Lung (tissue), 12 donors: ENCODE results near the gene NDFIP2. TPM values are rescaled to one million over a fixed set of nuclear protein-coding genes. Genes with fewer than 3 reads are reported as not detected.

ENCODE experiments used
- ATAC-seq: fragments of 200-7000 bp; cut with Tn5 transposase; one replicate; pipeline ENCODE4 v1.9.1; 2020; ENCODE audit warnings: moderate number of reproducible peaks; ENCODE audit not compliant: insufficient read depth, low FRiP score
- DNase-seq, 3 donors: peaks; one replicate each; pipeline ENCODE4 v3.0.0-alpha.2; 2013 to 2017
- H3K27ac ChIP-seq, 2 donors: one replicate each; pipeline ENCODE4 v1.5.1; 2013; ENCODE audit warnings: mild to moderate bottlenecking in 2 of 2, moderate library complexity in 2 of 2, control low read depth in 1 of 2, inconsistent platforms in 1 of 2, low read depth in 1 of 2, low read length in 1 of 2
- H3K27me3 ChIP-seq, 3 donors: one replicate each; pipeline ENCODE4 v1.5.1; 2013; ENCODE audit warnings: low read length in 2 of 3; ENCODE audit not compliant: control insufficient read depth in 3 of 3, insufficient read depth in 3 of 3
- H3K36me3 ChIP-seq, 4 donors: one replicate each; pipeline ENCODE4 v1.5.1; 2013; ENCODE audit warnings: low read length in 4 of 4, mild to moderate bottlenecking in 1 of 4, moderate library complexity in 1 of 4; ENCODE audit not compliant: control insufficient read depth in 4 of 4, insufficient read depth in 4 of 4
- H3K4me1 ChIP-seq, 5 donors: one replicate each; pipeline ENCODE4 v1.5.1; 2013; ENCODE audit warnings: low read length in 5 of 5, mild to moderate bottlenecking in 2 of 5, moderate library complexity in 1 of 5; ENCODE audit not compliant: control insufficient read depth in 5 of 5, insufficient read depth in 5 of 5
- H3K4me3 ChIP-seq: one replicate; pipeline ENCODE4 v1.5.1; 2013; ENCODE audit warnings: mild to moderate bottlenecking, control low read depth, moderate library complexity
- H3K9ac ChIP-seq, 2 donors: one replicate each; pipeline ENCODE4 v1.5.1; 2013; ENCODE audit warnings: low read length in 2 of 2, control low read depth in 1 of 2; ENCODE audit not compliant: insufficient read depth in 1 of 2
- H3K9me3 ChIP-seq, 4 donors: one replicate each; pipeline ENCODE4 v1.5.1; 2013; ENCODE audit warnings: low read length in 3 of 4, mild to moderate bottlenecking in 1 of 4, moderate library complexity in 1 of 4; ENCODE audit not compliant: control insufficient read depth in 4 of 4, insufficient read depth in 3 of 4
- CTCF ChIP-seq: IDR thresholded peaks from 2 replicates; pipeline ENCODE4 v1.5.1; 2012; ENCODE audit warnings: mild to moderate bottlenecking; ENCODE audit errors: control extremely low read depth, extremely low read depth
- WGBS, 2 donors: extraction: QIAGEN DNeasy Blood & Tissue Kit; methylation state at CpG; one replicate each; pipeline ENCODE4 v1.1.7; 2013; 5-methylcytosine and 5-hydroxymethylcytosine counted together
- polyA plus RNA-seq, 2 donors: library from polyadenylated mRNA; stranded (reverse); fragments of 200-250 nt; gene quantifications; one replicate each; pipeline ENCODE4 v1.2.1, GENCODE V29; 2013
- total RNA-seq, 2 donors: library from RNA; depleted of rRNA in 1 of 2; stranded (reverse); fragments of >200 nt in 1 of 2; gene quantifications; one replicate each; pipeline ENCODE4 v1.2.1, GENCODE V29; 2014 to 2021
- donor health status: control.
- donor health status: control.
- donor health status: Bipolar disorder and iron deficiency.
- donor health status: healthy.
- donor health status: DM: yes; HTN: yes; CAD: no.

Gene NDFIP2
- total and polyA plus RNA-seq, 4 donors: 14.0 to 38.4 (median 23.2) TPM

GRCh38 chr13:79455331-79455730 lies 25.6 kb upstream of the NDFIP2 start:
- Histone ChIP-seq H3K4me1 (no peaks in the 10 kb centered on the region), H3K4me3 (no peak overlapping the region), H3K9me3 (no peaks in the 10 kb centered on the region), H3K27me3 (no peaks in the 10 kb centered on the region), H3K27ac (no peak overlapping the region), H3K36me3 (no peaks in the 10 kb centered on the region), H3K9ac (no peak overlapping the region)
- DNase-seq: no peak
- WGBS, 2 donors: 97% methylated on average over 7 of the region's 7 CpGs
- ATAC-seq: no peak
- TF ChIP-seq CTCF: no peak

GRCh38 chr13:79456051-79456450 lies 24.9 kb upstream of the NDFIP2 start:
- H3K36me3 ChIP-seq: no peaks in the 10 kb centered on the region
- H3K27me3 ChIP-seq: no peaks in the 10 kb centered on the region
- no peak for TF ChIP-seq CTCF
- no peak overlapping the region for H3K27ac ChIP-seq
- H3K4me3 ChIP-seq: no peak overlapping the region
- no peaks in the 10 kb centered on the region for H3K4me1 ChIP-seq
- no peak for ATAC-seq
- H3K9me3 ChIP-seq: no peaks in the 10 kb centered on the region
- no peak for DNase-seq
- WGBS, 2 donors: 90 to 91% methylated on average over 1 of the region's 1 CpG
- no peak overlapping the region for H3K9ac ChIP-seq

GRCh38 chr13:79456656-79457365 lies 24.1 kb upstream of the NDFIP2 start:
- TF ChIP-seq CTCF: no peak
- no peak overlapping the region for H3K9ac ChIP-seq
- no peaks in the 10 kb centered on the region for H3K36me3 ChIP-seq
- no peaks in the 10 kb centered on the region for H3K9me3 ChIP-seq
- H3K27ac ChIP-seq: no peak overlapping the region
- H3K4me3 ChIP-seq: no peak overlapping the region
- H3K4me1 ChIP-seq: no peaks in the 10 kb centered on the region
- 92 to 100% methylated on average over 1 of the region's 1 CpG for WGBS, 2 donors
- no peak for DNase-seq
- H3K27me3 ChIP-seq: no peaks in the 10 kb centered on the region
- ATAC-seq: no peak

- ATAC-seq (no peak), DNase-seq (no peak)
- Histone ChIP-seq H3K9me3 (no peaks in the 10 kb centered on the region), H3K9ac (no peak overlapping the region), H3K4me1 (no peaks in the 10 kb centered on the region), H3K4me3 (no peak overlapping the region), H3K27ac (no peak overlapping the region), H3K36me3 (no peaks in the 10 kb centered on the region), H3K27me3 (no peaks in the 10 kb centered on the region)
- WGBS, 2 donors: 77 to 82% methylated on average over 1 of the region's 1 CpG
- no peak for TF ChIP-seq CTCF
Measured at GRCh38 chr13:79457390-79457789, 23.6 kb upstream of the NDFIP2 start.
